ENCODE measurements around the gene ABLIM3.

ABLIM3 gene

GRCh38 chr5:149141224-149141956 lies at the start of gene ABLIM3:
Gene ABLIM3 (plus strand): TSS chr5:149141493. CDS start chr5:149142096, 603 bp downstream.
- peak; percentile 14 to 46 for DNase-seq (ENCODE audit: low read depth in 2 of 2)

GRCh38 chr5:149093625-149094024 lies 47.7 kb upstream of the ABLIM3 start:
- no peak for DNase-seq (ENCODE audit: low read depth in 2 of 2)

- DNase-seq (ENCODE audit: low read depth in 2 of 2) = no peak
These were observed 46.3 kb upstream of the ABLIM3 start for GRCh38 chr5:149094996-149095395.

GRCh38 chr5:149099920-149100319 lies 41.4 kb upstream of the ABLIM3 start:
- DNase-seq (ENCODE audit: low read depth in 2 of 2) = no peak

GRCh38 chr5:149100331-149100730 lies 41.0 kb upstream of the ABLIM3 start:
- no peak for DNase-seq (ENCODE audit: low read depth in 2 of 2)

DNA sequence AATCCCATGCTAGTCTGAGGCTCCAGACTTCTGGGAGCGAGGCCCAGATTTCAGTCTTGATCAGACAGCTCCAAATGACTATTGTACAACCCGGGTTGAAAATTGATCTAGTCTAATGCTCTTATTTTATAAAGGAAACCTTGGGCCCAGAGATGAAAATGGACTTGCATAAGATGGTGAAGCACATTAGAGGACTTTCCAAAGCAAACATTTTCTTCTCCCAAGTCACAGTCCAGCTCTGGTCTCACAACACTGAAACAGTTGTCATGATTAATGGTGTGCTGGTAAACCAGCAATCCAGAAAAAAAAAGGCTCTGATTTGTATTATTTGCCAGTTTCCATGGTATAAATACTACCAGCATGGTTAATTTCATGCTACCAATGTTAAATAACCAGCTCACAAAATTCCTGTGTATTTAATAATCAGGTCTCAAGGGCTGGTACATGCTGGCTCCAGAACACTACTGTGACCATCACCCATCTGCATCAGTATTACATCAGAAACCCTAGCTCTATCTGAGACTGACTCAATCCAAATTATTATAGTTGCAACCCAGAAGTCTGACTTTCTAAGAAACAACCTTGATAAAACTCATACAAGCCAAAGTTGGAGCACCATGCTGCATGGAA lies 32.5 kb upstream of the ABLIM3 start:
- no peak for DNase-seq (ENCODE audit: low read depth in 2 of 2)

- DNase-seq (ENCODE audit: low read depth in 2 of 2) = no peak
These were observed 30.9 kb upstream of the ABLIM3 start for GRCh38 chr5:149110406-149110805.

GRCh38 chr5:149113669-149114068 lies 27.6 kb upstream of the ABLIM3 start:
- no peak for DNase-seq (ENCODE audit: low read depth in 2 of 2)

- DNase-seq (ENCODE audit: low read depth in 2 of 2) = no peak
These were observed 26.6 kb upstream of the ABLIM3 start for GRCh38 chr5:149114403-149115312.

GRCh38 chr5:149117970-149118369 lies 23.3 kb upstream of the ABLIM3 start:
- DNase-seq (ENCODE audit: low read depth in 2 of 2) = no peak

GRCh38 chr5:149118463-149118862 lies 22.8 kb upstream of the ABLIM3 start:
- no peak for DNase-seq (ENCODE audit: low read depth in 2 of 2)

DNA sequence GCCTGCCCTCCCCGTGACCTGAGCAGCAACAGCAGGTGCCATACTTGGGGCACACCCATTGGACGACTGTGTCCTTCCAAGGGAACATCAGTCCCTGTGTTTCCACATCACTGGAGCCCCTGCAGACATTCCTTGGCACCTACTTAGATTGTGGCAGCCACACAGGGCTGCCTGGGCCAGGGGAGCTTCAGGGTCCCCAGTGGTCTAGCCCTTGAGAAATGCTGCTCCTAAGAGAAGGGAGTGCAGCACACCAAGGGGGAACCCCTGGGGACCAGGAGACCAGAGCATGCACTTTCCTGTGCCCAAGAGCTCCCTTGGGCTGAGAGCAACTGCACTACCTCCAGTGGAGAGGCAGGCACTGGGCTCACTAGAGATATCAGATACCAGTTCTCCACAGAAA lies 20.1 kb upstream of the ABLIM3 start:
- DNase-seq (ENCODE audit: low read depth in 2 of 2) = no peak

GRCh38 chr5:149123211-149123610 lies 18.1 kb upstream of the ABLIM3 start:
- no peak for DNase-seq (ENCODE audit: low read depth in 2 of 2)

GRCh38 chr5:149125386-149125891 lies 15.9 kb upstream of the ABLIM3 start:
- no peak for DNase-seq (ENCODE audit: low read depth in 2 of 2)

- DNase-seq (ENCODE audit: low read depth in 2 of 2) = no peak
These were observed 14.4 kb upstream of the ABLIM3 start for GRCh38 chr5:149126906-149127305.

- no peak for DNase-seq (ENCODE audit: low read depth in 2 of 2)
These were observed 13.8 kb upstream of the ABLIM3 start for GRCh38 chr5:149127394-149127955.

- DNase-seq (ENCODE audit: low read depth in 2 of 2) = no peak
These were observed 13.0 kb upstream of the ABLIM3 start for GRCh38 chr5:149128023-149128875.

GRCh38 chr5:149129181-149129580 lies 12.1 kb upstream of the ABLIM3 start:
- no peak for DNase-seq (ENCODE audit: low read depth in 2 of 2)

DNA sequence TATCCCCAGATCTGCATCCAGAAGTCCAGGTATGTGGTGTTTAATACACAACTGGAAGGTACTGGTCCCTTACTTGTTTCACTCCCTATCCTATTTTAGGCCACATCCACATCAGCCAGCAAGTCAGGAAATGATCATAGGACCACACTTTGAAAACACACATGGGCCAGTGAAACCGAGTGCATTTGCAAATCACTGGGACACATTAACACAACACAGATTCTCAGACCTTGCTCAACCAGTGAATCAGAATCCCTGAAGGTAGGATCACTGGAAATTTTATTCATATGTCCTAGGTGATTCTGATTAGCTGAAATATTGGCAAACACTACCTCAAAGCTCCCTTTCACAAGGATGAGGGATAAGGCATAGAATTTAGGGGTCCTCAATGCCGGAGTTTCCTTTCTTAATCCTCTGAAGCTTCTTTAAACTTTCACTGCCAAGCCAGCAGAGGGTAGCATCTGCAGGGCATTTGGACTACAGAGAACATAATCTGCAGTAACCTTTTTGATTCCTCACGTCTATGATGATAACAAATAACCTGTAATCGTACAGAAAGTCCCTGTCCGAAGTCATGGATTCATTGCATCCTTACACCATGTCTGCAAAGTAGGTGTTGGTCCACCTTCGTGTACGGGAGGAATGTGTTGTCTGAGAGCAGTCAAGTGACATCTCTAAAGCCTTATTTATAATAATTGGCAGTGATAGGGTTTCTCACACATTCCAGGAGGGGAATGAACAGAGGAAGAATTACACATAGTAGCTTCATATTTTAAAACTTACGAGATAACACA lies 11.0 kb upstream of the ABLIM3 start:
- no peak for DNase-seq (ENCODE audit: low read depth in 2 of 2)

DNA sequence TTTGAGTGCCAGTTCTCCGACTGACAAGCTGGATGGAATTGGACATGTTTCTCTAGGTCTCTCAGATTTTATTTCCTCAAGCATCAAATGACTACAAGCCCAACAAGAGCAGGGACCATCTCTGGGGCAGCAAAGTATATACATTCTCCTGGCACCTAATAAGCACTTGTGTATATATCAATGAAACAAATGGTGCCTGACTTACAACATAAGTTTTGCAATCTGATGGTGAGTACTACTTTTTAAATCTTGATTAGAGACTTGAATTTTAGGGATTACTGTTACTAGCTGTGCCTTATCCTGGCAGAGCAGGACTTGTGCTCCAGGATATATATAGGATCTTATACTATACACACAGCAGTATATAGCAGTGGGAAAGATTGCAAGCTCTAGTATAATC lies 8.8 kb upstream of the ABLIM3 start:
- DNase-seq (ENCODE audit: low read depth in 2 of 2) = no peak

All from stimulated activated CD8-positive, alpha-beta memory T cell treated with anti-CD3 and anti-CD28 coated beads, Interleukin-15, amount 100 ng/mL, for 4 hours (primary cell).